ENCODE measurements around the gene RABL6. TPM values are rescaled to one million over a fixed set of nuclear protein-coding genes. Genes with fewer than 3 reads are reported as not detected.

The RABL6 gene
- total RNA-seq, 1 donor from 2014 or later: 198 TPM

DNA sequence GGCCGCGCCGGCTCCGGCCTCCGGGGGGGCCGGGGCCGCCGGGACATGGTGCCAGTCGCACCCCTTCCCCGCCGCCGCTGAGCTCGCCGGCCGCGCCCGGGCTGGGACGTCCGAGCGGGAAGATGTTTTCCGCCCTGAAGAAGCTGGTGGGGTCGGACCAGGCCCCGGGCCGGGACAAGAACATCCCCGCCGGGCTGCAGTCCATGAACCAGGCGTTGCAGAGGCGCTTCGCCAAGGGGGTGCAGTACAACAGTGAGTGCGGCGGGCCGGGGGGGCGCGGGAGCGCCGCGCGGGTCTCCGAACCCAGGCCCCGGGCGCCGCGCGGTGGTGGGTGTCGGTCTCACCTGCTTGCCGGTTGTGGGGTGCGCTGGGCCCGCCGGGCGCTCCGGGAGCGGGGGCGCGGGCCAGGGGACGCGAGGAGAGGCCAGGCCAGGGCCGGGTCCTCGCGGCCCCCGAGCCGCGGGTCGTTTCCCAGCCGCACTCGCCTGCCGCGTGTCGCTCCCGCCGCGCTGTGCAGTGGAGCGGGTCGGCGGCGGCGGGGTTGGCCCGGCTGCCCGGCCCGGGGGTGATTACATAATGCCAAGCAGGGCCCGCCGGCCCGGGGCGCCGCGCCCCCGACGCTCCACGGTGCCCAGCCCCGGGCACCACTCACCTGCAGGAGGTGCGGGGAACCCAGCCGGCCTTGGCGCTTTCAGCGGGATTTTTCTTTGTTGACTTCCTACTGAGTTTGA lies 492 bp downstream of the RABL6 start:
- no peak for DNase-seq (ENCODE audit: low read depth, low spot score)
- peak overlapping the region; percentile 86 for H3K4me3 Mint-ChIP-seq
- peaks cover 21% of the 10 kb centered on the region for H3K4me1 Mint-ChIP-seq
- H3K9me3 Mint-ChIP-seq: no peaks in the 10 kb centered on the region
- H3K36me3 Mint-ChIP-seq (ENCODE audit: low read depth): peaks cover 22% of the 10 kb centered on the region
- peaks cover 6% of the 10 kb centered on the region for H3K27me3 Mint-ChIP-seq (ENCODE audit: low read depth)
- H3K27ac Mint-ChIP-seq (ENCODE audit: unreplicated experiment): peak overlapping the region; percentile 1
- no peak for TF ChIP-seq CTCF (conservative IDR thresholded peaks at IDR 0.05)

DNA sequence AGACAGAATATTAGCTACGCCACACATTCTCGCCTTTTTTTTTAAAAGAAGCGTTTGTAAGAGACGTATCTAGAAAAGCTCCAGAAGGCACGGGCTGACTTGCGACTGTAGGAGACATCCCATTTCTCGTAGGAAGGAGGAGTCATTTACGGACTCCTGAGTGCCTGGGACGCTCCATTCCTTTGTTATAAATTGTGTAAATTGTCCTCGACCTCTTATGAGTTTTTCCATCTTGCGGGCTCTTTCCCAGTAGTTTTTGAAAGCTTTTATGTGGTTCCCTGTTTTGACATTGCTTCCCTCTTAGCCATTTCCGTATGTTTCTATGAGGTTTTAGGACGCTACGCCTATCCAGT lies 1.0 kb downstream of the RABL6 start:
- DNase-seq (ENCODE audit: low read depth, low spot score): no peak
- TF ChIP-seq CTCF (conservative IDR thresholded peaks at IDR 0.05): no peak
- peak overlapping the region; percentile 1 for H3K27ac Mint-ChIP-seq (ENCODE audit: unreplicated experiment)
- H3K27me3 Mint-ChIP-seq (ENCODE audit: low read depth): peaks cover 6% of the 10 kb centered on the region
- H3K4me3 Mint-ChIP-seq: peak overlapping the region; percentile 86
- H3K9me3 Mint-ChIP-seq: no peaks in the 10 kb centered on the region
- H3K36me3 Mint-ChIP-seq (ENCODE audit: low read depth): peaks cover 23% of the 10 kb centered on the region
- H3K4me1 Mint-ChIP-seq: peaks cover 22% of the 10 kb centered on the region

DNA sequence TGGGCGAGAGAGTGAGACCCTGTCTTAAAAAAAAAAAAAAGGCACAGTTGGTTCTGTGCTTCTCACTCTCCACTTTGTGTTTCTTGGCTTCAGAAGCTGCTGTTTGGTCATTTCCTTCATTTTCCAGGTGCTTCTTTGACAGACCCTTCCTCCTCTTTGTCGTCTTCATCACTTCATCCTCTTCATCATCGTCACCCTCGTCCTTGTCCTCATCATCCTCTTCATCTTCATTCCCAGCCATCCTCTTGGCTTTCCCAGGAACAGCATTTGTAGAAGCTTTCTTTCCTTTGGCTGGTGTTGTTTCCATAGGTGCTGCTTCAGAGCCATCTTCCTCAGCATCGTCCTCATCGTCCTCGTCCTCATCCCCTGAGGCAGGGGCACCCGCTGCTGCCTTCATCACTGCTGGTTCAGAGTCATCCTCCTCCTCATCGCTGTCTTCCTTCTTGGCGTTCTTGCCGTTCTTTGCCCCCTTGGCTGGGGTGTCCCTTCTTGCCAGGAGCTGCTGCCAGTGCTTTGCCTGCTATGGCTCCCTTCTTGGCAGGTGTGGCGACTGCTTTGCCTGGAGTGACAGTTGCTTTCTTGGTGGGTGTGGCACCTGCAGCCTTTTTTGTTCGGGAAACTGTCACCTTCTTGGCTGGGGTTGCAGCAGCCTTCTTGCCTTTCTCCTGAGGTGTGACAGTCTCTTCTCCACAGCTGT lies 7.1 kb downstream of the RABL6 start:
- Mint-ChIP-seq H3K4me3 (no peak overlapping the region), H3K4me1 (peaks cover 13% of the 10 kb centered on the region), H3K27ac (ENCODE audit: unreplicated experiment) (no peak overlapping the region), H3K36me3 (ENCODE audit: low read depth) (peaks cover 31% of the 10 kb centered on the region), H3K9me3 (no peaks in the 10 kb centered on the region), H3K27me3 (ENCODE audit: low read depth) (no peaks in the 10 kb centered on the region)
- TF ChIP-seq CTCF (conservative IDR thresholded peaks at IDR 0.05): no peak
- DNase-seq (ENCODE audit: low read depth, low spot score): no peak

DNA sequence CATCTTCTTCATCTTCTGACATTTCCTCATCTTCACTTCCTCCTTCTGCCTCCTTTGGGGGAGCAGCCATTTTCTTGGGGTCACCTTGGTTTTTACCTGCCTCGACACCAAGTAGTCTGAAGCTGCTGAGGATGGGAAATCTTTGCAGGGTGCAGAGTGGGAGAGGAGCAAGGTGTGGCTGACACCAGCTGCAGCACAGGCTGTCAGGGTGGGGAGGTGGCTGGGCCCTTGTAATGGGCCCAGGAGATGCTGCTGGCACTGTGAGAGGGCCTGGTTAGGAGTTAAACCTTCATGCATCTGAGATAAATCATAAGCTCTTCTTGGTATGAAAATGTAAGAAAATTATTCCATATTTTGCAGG lies 7.7 kb downstream of the RABL6 start:
- H3K36me3 Mint-ChIP-seq (ENCODE audit: low read depth): peaks cover 28% of the 10 kb centered on the region
- DNase-seq (ENCODE audit: low read depth, low spot score): no peak
- peaks cover 9% of the 10 kb centered on the region for H3K4me1 Mint-ChIP-seq
- no peaks in the 10 kb centered on the region for H3K27me3 Mint-ChIP-seq (ENCODE audit: low read depth)
- no peak overlapping the region for H3K4me3 Mint-ChIP-seq
- H3K27ac Mint-ChIP-seq (ENCODE audit: unreplicated experiment): no peak overlapping the region
- TF ChIP-seq CTCF (conservative IDR thresholded peaks at IDR 0.05): no peak
- no peaks in the 10 kb centered on the region for H3K9me3 Mint-ChIP-seq

GRCh38 chr9:136820971-136821825 lies 13.4 kb downstream of the RABL6 start:
- TF ChIP-seq CTCF (conservative IDR thresholded peaks at IDR 0.05): no peak
- H3K27me3 Mint-ChIP-seq (ENCODE audit: low read depth): no peaks in the 10 kb centered on the region
- no peak for DNase-seq (ENCODE audit: low read depth, low spot score)
- H3K27ac Mint-ChIP-seq (ENCODE audit: unreplicated experiment): peak overlapping the region; percentile 14
- peaks cover 8% of the 10 kb centered on the region for H3K4me1 Mint-ChIP-seq
- H3K36me3 Mint-ChIP-seq (ENCODE audit: low read depth): peaks cover 11% of the 10 kb centered on the region
- no peak overlapping the region for H3K4me3 Mint-ChIP-seq
- no peaks in the 10 kb centered on the region for H3K9me3 Mint-ChIP-seq

Measured in neural crest cell (in vitro differentiated cells).